HFFc6 (cell line): ENCODE measurements around the gene PRKCD. TPM values are rescaled to one million over a fixed set of nuclear protein-coding genes. Genes with fewer than 3 reads are reported as not detected.
A peak's percentile ranks its signal among the peaks of the same experiment; 100 is the strongest.

Experiments
- DNase-seq: peaks from one replicate; pipeline ENCODE4 v3.0.0-alpha.2; 2018
- H3K27ac Mint-ChIP-seq: 2 replicates; pipeline ENCODE4 v1.8.0; 2020; ENCODE audit warnings: mild to moderate bottlenecking, mixed read lengths
- H3K27me3 Mint-ChIP-seq: 2 replicates; pipeline ENCODE4 v1.8.0; 2021; ENCODE audit warnings: mild to moderate bottlenecking, moderate library complexity, mixed read lengths; ENCODE audit not compliant: insufficient read depth
- H3K36me3 Mint-ChIP-seq: 2 replicates; pipeline ENCODE4 v1.8.0; 2021; ENCODE audit warnings: low read depth, mixed read lengths
- H3K4me1 Mint-ChIP-seq: 2 replicates; pipeline ENCODE4 v1.8.0; 2020; ENCODE audit warnings: low read depth, mixed read lengths
- H3K4me3 Mint-ChIP-seq: 2 replicates; pipeline ENCODE4 v1.8.0; 2020; ENCODE audit warnings: mild to moderate bottlenecking, moderate library complexity, mixed read lengths
- H3K9me3 Mint-ChIP-seq: 2 replicates; pipeline ENCODE4 v1.8.0; 2020; ENCODE audit warnings: mild to moderate bottlenecking, mixed read lengths
- CTCF ChIP-seq: fragments of 200-600 bp; sonication (generic); IDR thresholded peaks from 2 replicates; pipeline ENCODE4 v1.5.0; 2021; ENCODE audit warnings: antibody characterized with exemption, mild to moderate bottlenecking
- total RNA-seq, 6 experiments: library from RNA; stranded (reverse); fragmentation: NEBNext Ultra II Directional; extraction: Animal tissue kit (Norgen Biotek cat#: 25700); gene quantifications; 2 replicates in 1 of 6; 3 replicates in 5 of 6; pipeline ENCODE4 v1.2.3, GENCODE V29; 2021

The PRKCD gene
- total RNA-seq, 6 experiments from 2014 or later: 15.5 to 21.9 (median 20.0) TPM

- Mint-ChIP-seq H3K27ac (peak overlapping the region; percentile 70), H3K4me1 (peaks cover 25% of the 10 kb centered on the region), H3K9me3 (no peaks in the 10 kb centered on the region), H3K4me3 (no peak overlapping the region), H3K27me3 (peaks cover 4% of the 10 kb centered on the region; the same call in 1 of the 2 replicates), H3K36me3 (peaks cover 31% of the 10 kb centered on the region)
- DNase-seq: no peak
- peak; percentile 60 for TF ChIP-seq CTCF
Measured at GRCh38 chr3:53231532-53232511, 70.8 kb downstream of the PRKCD start.

- Mint-ChIP-seq H3K9me3 (no peaks in the 10 kb centered on the region), H3K27me3 (peaks cover 2% of the 10 kb centered on the region; the same call in 1 of the 2 replicates), H3K4me3 (no peak overlapping the region), H3K36me3 (peaks cover 23% of the 10 kb centered on the region), H3K27ac (peak overlapping the region; percentile 82; the same call in 1 of the 2 replicates), H3K4me1 (peaks cover 35% of the 10 kb centered on the region)
- TF ChIP-seq CTCF: no peak
- DNase-seq: no peak
Measured at GRCh38 chr3:53232641-53233377, 71.8 kb downstream of the PRKCD start.

- no peak for DNase-seq
- H3K4me1 Mint-ChIP-seq: peaks cover 49% of the 10 kb centered on the region
- peaks cover 35% of the 10 kb centered on the region for H3K36me3 Mint-ChIP-seq
- H3K27me3 Mint-ChIP-seq: peaks cover 2% of the 10 kb centered on the region; the same call in 1 of the 2 replicates
- peak overlapping the region; percentile 82 for H3K27ac Mint-ChIP-seq
- no peak for TF ChIP-seq CTCF
- no peak overlapping the region for H3K4me3 Mint-ChIP-seq
- H3K9me3 Mint-ChIP-seq: no peaks in the 10 kb centered on the region
Measured at GRCh38 chr3:53234130-53234840, 73.3 kb downstream of the PRKCD start.

GRCh38 chr3:53234841-53235232, 73.8 kb downstream of the PRKCD start:
- Mint-ChIP-seq H3K4me1 (peaks cover 55% of the 10 kb centered on the region), H3K27me3 (peaks cover 2% of the 10 kb centered on the region; the same call in 1 of the 2 replicates), H3K36me3 (peaks cover 41% of the 10 kb centered on the region)

More at GRCh38 chr3:53234841-53235232, 73.8 kb downstream of the PRKCD start:
- Mint-ChIP-seq H3K9me3 (no peaks in the 10 kb centered on the region), H3K4me3 (no peak overlapping the region), H3K27ac (peak overlapping the region; percentile 58)
- no peak for DNase-seq
- no peak for TF ChIP-seq CTCF
